PFSK-1 (cell line): ENCODE data around the gene NRDE2.
A peak's percentile ranks its signal among the peaks of the same experiment; 100 is the strongest.

Experiments used
- POLR2AphosphoS5 ChIP-seq: IDR thresholded peaks from 2 replicates; pipeline ENCODE4 v1.6.1; 2012; ENCODE audit warnings: low read depth, mild to moderate bottlenecking, control low read depth, low read length, moderate library complexity
- SIN3A ChIP-seq: IDR thresholded peaks from 2 replicates; pipeline ENCODE4 v1.6.1; 2012; ENCODE audit warnings: mild to moderate bottlenecking, low read length, moderate library complexity, borderline replicate concordance; ENCODE audit not compliant: insufficient read depth
- TAF1 ChIP-seq: IDR thresholded peaks from 2 replicates; pipeline ENCODE4 v1.6.1; 2012; ENCODE audit warnings: low read length, control low read depth, borderline replicate concordance; ENCODE audit not compliant: insufficient read depth
- TF ChIP-seq, protein P1 (sequence below), 2 experiments: IDR thresholded peaks; 2 replicates each; pipeline versions ENCODE4 v1.6.1 to v1.8.0; 2011 to 2012; ENCODE audit warnings: low read depth in 2 of 2, low read length in 2 of 2, control low read depth in 1 of 2, inconsistent platforms in 1 of 2, mild to moderate bottlenecking in 1 of 2, moderate library complexity in 1 of 2; ENCODE audit not compliant: insufficient read depth in 1 of 2

DNA sequence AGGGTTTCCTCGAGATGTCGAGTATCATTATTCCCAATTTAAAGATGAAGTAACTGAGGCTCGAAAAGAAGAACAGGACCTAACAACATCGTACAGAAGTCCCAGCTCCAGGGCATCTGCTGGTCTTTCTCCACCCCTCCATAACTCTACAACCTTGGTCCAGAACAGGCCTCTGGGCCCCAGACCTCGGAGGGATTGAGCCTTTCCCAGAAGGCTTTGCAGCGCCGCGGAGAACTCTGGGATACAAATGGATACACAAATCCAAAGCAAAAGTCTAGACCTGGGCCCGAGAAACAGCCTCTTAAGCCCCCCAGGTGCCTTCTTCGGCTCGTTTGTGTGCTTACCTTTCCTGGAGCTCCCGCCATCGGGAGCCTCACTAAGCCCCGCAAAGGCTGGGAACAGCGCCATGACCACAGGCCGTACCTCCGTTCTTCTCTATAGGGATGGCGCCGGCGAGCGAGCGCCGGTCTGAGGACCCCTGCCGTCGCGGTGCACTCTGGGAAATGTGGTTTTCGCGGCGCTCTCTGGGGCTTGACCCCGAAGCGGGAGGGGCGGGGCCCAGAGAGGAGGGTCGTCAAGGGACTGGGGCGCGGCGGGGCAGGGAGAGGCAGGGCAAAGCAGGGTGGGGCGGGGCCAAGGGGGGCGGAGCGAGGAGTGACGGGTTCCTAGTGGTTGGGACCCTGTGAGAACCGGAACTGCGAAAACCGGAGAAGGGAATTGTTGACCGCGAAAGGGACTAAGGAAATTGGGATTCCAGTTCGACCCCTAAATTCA is at the start of gene NRDE2:
- TF ChIP-seq SIN3A, result no peak
- TF ChIP-seq POLR2AphosphoS5, result peak; percentile 65; the same call in 1 of the 2 replicates
- TF ChIP-seq TAF1, result 0 out of 2 replicates have a peak, but pooled peaks have one; percentile 58
- TF ChIP-seq, protein P1, sequence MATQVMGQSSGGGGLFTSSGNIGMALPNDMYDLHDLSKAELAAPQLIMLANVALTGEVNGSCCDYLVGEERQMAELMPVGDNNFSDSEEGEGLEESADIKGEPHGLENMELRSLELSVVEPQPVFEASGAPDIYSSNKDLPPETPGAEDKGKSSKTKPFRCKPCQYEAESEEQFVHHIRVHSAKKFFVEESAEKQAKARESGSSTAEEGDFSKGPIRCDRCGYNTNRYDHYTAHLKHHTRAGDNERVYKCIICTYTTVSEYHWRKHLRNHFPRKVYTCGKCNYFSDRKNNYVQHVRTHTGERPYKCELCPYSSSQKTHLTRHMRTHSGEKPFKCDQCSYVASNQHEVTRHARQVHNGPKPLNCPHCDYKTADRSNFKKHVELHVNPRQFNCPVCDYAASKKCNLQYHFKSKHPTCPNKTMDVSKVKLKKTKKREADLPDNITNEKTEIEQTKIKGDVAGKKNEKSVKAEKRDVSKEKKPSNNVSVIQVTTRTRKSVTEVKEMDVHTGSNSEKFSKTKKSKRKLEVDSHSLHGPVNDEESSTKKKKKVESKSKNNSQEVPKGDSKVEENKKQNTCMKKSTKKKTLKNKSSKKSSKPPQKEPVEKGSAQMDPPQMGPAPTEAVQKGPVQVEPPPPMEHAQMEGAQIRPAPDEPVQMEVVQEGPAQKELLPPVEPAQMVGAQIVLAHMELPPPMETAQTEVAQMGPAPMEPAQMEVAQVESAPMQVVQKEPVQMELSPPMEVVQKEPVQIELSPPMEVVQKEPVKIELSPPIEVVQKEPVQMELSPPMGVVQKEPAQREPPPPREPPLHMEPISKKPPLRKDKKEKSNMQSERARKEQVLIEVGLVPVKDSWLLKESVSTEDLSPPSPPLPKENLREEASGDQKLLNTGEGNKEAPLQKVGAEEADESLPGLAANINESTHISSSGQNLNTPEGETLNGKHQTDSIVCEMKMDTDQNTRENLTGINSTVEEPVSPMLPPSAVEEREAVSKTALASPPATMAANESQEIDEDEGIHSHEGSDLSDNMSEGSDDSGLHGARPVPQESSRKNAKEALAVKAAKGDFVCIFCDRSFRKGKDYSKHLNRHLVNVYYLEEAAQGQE (IDR thresholded peaks at IDR 0.05; ENCODE audit: insufficient read depth in 1 of 2, low read depth in 2 of 2, low read length in 2 of 2), result no peak
